ENCODE data around the gene MAML2.

MAML2 gene

GRCh38 chr11:96227244-96227643 is 115.8 kb downstream of the MAML2 start:
- Histone ChIP-seq H3K9me3 (ENCODE audit: control insufficient read depth, low read length) (no peaks in the 10 kb centered on the region), H2AFZ (ENCODE audit: low read depth, low read length) (no peak overlapping the region)
- WGBS = no CpG with 5 or more reads among the region's 1 CpG

GRCh38 chr11:96223083-96223482 is 119.9 kb downstream of the MAML2 start:
- Histone ChIP-seq H3K4me2 (ENCODE audit: low read length, poor library complexity, severe bottlenecking) (no peak overlapping the region), H2BK5ac (ENCODE audit: low read depth, low read length, poor library complexity, severe bottlenecking) (no peak overlapping the region), H3K4me3 (ENCODE audit: insufficient read depth in 1 of 2, low read depth in 1 of 2, low read length in 2 of 2) (no peak overlapping the region), H3K79me1 (replicated peaks; ENCODE audit: low read length, poor library complexity, severe bottlenecking) (peaks cover 25% of the 10 kb centered on the region), H3K9me3 (ENCODE audit: control insufficient read depth, low read length) (no peaks in the 10 kb centered on the region), H4K91ac (ENCODE audit: low read length) (no peak overlapping the region), H2AFZ (ENCODE audit: low read depth, low read length) (no peak overlapping the region), H3K14ac (ENCODE audit: low read length in 2 of 2) (no peak overlapping the region), H4K8ac (ENCODE audit: low read length) (no peak overlapping the region), H3K4ac (ENCODE audit: low read depth in 1 of 2, low read length in 2 of 2) (no peak overlapping the region), H2BK15ac (ENCODE audit: low read depth, poor library complexity, severe bottlenecking) (no peak overlapping the region), H3K27me3 (ENCODE audit: control insufficient read depth in 1 of 2, insufficient read depth in 1 of 2, low read length in 2 of 2) (no peaks in the 10 kb centered on the region), H3K9ac (ENCODE audit: low read length) (no peak overlapping the region), H3K23ac (ENCODE audit: low read length in 2 of 2) (no peak overlapping the region), H2BK12ac (ENCODE audit: low read length in 2 of 2) (no peak overlapping the region), H3K4me1 (ENCODE audit: control insufficient read depth, insufficient read depth, low read depth, low read length) (peaks cover 8% of the 10 kb centered on the region), H3K18ac (ENCODE audit: low read depth in 1 of 2, low read length in 2 of 2) (no peak overlapping the region), H2AK5ac (ENCODE audit: low read length, severe bottlenecking) (no peak overlapping the region), H3K27ac (ENCODE audit: low read length, poor library complexity, severe bottlenecking) (no peak overlapping the region), H2BK120ac (ENCODE audit: low read depth, low read length) (no peak overlapping the region), H3K36me3 (ENCODE audit: control insufficient read depth in 1 of 2, insufficient read depth in 2 of 2, low read depth in 1 of 2, low read length in 2 of 2) (peaks cover 0 to 7% of the 10 kb centered on the region in 2 experiments)
- DNase-seq = no peak
- no CpG with 5 or more reads among the region's 1 CpG for WGBS

More at GRCh38 chr11:96227244-96227643, 115.8 kb downstream of the MAML2 start:
- H3K27ac ChIP-seq (ENCODE audit: low read length, poor library complexity, severe bottlenecking) = peak overlapping the region; percentile 44
- H3K79me1 ChIP-seq (replicated peaks; ENCODE audit: low read length, poor library complexity, severe bottlenecking) = peaks cover 19% of the 10 kb centered on the region
- no peak overlapping the region for H2AK5ac ChIP-seq (ENCODE audit: low read length, severe bottlenecking)
- H4K91ac ChIP-seq (ENCODE audit: low read length) = no peak overlapping the region
- no peak overlapping the region for H3K18ac ChIP-seq (ENCODE audit: low read depth in 1 of 2, low read length in 2 of 2)
- no peak overlapping the region for H2BK15ac ChIP-seq (ENCODE audit: low read depth, poor library complexity, severe bottlenecking)
- DNase-seq = no peak
- H3K4me3 ChIP-seq (ENCODE audit: insufficient read depth in 1 of 2, low read depth in 1 of 2, low read length in 2 of 2) = no peak overlapping the region
- no peak overlapping the region for H2BK120ac ChIP-seq (ENCODE audit: low read depth, low read length)
- H3K4me1 ChIP-seq (ENCODE audit: control insufficient read depth, insufficient read depth, low read depth, low read length) = peaks cover 6% of the 10 kb centered on the region
- no peak overlapping the region for H2BK5ac ChIP-seq (ENCODE audit: low read depth, low read length, poor library complexity, severe bottlenecking)
- no peak overlapping the region for H3K9ac ChIP-seq (ENCODE audit: low read length)
- H3K27me3 ChIP-seq (ENCODE audit: control insufficient read depth in 1 of 2, insufficient read depth in 1 of 2, low read length in 2 of 2) = no peaks in the 10 kb centered on the region
- no peak overlapping the region for H3K4ac ChIP-seq (ENCODE audit: low read depth in 1 of 2, low read length in 2 of 2)
- peaks cover 0 to under 1% of the 10 kb centered on the region in 2 experiments for H3K36me3 ChIP-seq (ENCODE audit: control insufficient read depth in 1 of 2, insufficient read depth in 2 of 2, low read depth in 1 of 2, low read length in 2 of 2)
- H2BK12ac ChIP-seq (ENCODE audit: low read length in 2 of 2) = no peak overlapping the region
- no peak overlapping the region for H3K14ac ChIP-seq (ENCODE audit: low read length in 2 of 2)
- H4K8ac ChIP-seq (ENCODE audit: low read length) = no peak overlapping the region
- H3K4me2 ChIP-seq (ENCODE audit: low read length, poor library complexity, severe bottlenecking) = no peak overlapping the region
- H3K23ac ChIP-seq (ENCODE audit: low read length in 2 of 2) = no peak overlapping the region

DNA sequence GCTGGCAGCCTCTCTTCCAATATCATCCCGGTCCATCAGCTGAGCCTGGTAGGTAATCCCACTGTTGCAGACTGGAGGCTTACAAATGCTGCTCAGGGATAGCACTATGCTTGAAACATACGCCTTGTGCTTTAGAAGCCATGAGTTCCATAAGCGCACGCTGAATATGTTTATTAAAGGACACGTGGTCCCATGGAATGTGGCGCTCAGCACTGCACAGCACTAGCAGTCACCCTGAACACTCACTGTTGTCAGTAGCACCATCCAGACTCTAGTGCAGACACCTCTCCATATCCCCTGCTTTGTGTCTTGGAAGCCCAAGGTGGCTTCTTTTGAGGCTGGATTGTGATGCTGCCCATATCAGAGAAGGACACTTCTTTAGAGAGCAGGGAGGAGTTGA is 120.9 kb downstream of the MAML2 start:
- Histone ChIP-seq H3K79me1 (replicated peaks; ENCODE audit: low read length, poor library complexity, severe bottlenecking) (peaks cover 27% of the 10 kb centered on the region), H3K9me3 (ENCODE audit: control insufficient read depth, low read length) (no peaks in the 10 kb centered on the region), H2BK15ac (ENCODE audit: low read depth, poor library complexity, severe bottlenecking) (no peak overlapping the region), H2BK5ac (ENCODE audit: low read depth, low read length, poor library complexity, severe bottlenecking) (no peak overlapping the region), H3K18ac (ENCODE audit: low read depth in 1 of 2, low read length in 2 of 2) (peak overlapping the region; percentile 10 to 75), H2AK5ac (ENCODE audit: low read length, severe bottlenecking) (no peak overlapping the region), H3K4ac (ENCODE audit: low read depth in 1 of 2, low read length in 2 of 2) (peak overlapping the region; percentile 36 to 47), H2BK120ac (ENCODE audit: low read depth, low read length) (peak overlapping the region; percentile 75), H4K8ac (ENCODE audit: low read length) (peak overlapping the region; percentile 89), H3K27ac (ENCODE audit: low read length, poor library complexity, severe bottlenecking) (no peak overlapping the region), H3K36me3 (ENCODE audit: control insufficient read depth in 1 of 2, insufficient read depth in 2 of 2, low read depth in 1 of 2, low read length in 2 of 2) (peaks cover 0 to 7% of the 10 kb centered on the region in 2 experiments), H2BK12ac (ENCODE audit: low read length in 2 of 2) (peak overlapping the region; percentile 12 to 51), H3K23ac (ENCODE audit: low read length in 2 of 2) (no peak overlapping the region), H3K4me1 (ENCODE audit: control insufficient read depth, insufficient read depth, low read depth, low read length) (peaks cover 3% of the 10 kb centered on the region), H4K91ac (ENCODE audit: low read length) (peak overlapping the region; percentile 65), H3K9ac (ENCODE audit: low read length) (no peak overlapping the region), H3K4me3 (ENCODE audit: insufficient read depth in 1 of 2, low read depth in 1 of 2, low read length in 2 of 2) (no peak overlapping the region), H3K14ac (ENCODE audit: low read length in 2 of 2) (peak overlapping the region in 1 of 2 experiments; percentile 53), H3K27me3 (ENCODE audit: control insufficient read depth in 1 of 2, insufficient read depth in 1 of 2, low read length in 2 of 2) (no peaks in the 10 kb centered on the region), H2AFZ (ENCODE audit: low read depth, low read length) (no peak overlapping the region), H3K4me2 (ENCODE audit: low read length, poor library complexity, severe bottlenecking) (no peak overlapping the region)
- peak; percentile 64 for DNase-seq
- WGBS = 47% methylated on average over 6 of the region's 6 CpGs

DNA sequence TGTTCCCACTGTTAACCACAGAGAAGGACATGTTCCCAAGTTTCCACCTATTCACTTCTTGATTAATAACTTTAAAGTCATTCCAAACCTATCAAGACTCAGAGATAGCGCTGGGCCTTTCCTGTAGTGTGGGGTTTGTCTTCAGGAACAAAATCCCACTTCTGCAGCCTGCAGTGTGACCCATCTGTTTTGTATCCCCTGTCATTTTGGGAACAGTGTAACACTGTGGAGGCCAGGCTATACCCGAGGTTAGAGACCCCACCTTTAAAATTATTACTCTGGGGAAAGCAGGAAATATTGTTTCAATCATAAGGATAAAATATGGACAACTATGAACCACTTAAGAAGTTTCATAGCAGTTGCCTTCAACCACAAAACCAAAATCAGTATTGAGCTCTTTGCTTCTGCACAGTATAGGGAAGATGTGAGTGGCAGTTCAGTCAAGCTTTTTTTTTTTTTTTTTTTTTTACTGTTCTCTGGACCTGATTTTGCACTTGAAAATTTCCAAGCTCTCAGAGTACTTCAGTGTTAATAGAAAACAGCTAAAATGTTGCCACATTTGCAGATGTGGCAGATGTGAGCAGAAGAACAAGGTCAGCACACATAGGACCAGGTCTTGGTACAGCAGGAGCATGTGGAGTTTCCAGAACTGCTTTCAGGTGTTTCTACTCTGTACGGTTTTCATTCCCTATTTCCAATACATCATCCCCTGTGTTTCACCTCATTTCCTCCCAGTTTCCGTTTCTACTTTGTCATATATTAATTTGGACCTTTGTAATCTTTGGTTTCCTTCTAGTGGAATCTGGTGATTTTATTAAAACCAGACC is 121.5 kb downstream of the MAML2 start:
- peak overlapping the region; percentile 23 to 75 for H3K18ac ChIP-seq (ENCODE audit: low read depth in 1 of 2, low read length in 2 of 2)
- DNase-seq = peak; percentile 46
- no peak overlapping the region for H2AFZ ChIP-seq (ENCODE audit: low read depth, low read length)
- H3K27ac ChIP-seq (ENCODE audit: low read length, poor library complexity, severe bottlenecking) = no peak overlapping the region
- H3K4me1 ChIP-seq (ENCODE audit: control insufficient read depth, insufficient read depth, low read depth, low read length) = peaks cover 7% of the 10 kb centered on the region
- H3K9me3 ChIP-seq (ENCODE audit: control insufficient read depth, low read length) = no peaks in the 10 kb centered on the region
- H3K79me1 ChIP-seq (replicated peaks; ENCODE audit: low read length, poor library complexity, severe bottlenecking) = peaks cover 31% of the 10 kb centered on the region
- no peak overlapping the region for H3K4me3 ChIP-seq (ENCODE audit: insufficient read depth in 1 of 2, low read depth in 1 of 2, low read length in 2 of 2)
- no peak overlapping the region for H2BK15ac ChIP-seq (ENCODE audit: low read depth, poor library complexity, severe bottlenecking)
- 23% methylated on average over 2 of the region's 4 CpGs for WGBS
- no peak overlapping the region for H4K91ac ChIP-seq (ENCODE audit: low read length)
- no peak overlapping the region for H3K4me2 ChIP-seq (ENCODE audit: low read length, poor library complexity, severe bottlenecking)
- peak overlapping the region; percentile 66 for H4K8ac ChIP-seq (ENCODE audit: low read length)
- H2BK5ac ChIP-seq (ENCODE audit: low read depth, low read length, poor library complexity, severe bottlenecking) = no peak overlapping the region
- no peaks in the 10 kb centered on the region for H3K27me3 ChIP-seq (ENCODE audit: control insufficient read depth in 1 of 2, insufficient read depth in 1 of 2, low read length in 2 of 2)
- no peak overlapping the region for H3K14ac ChIP-seq (ENCODE audit: low read length in 2 of 2)
- peak overlapping the region; percentile 36 to 65 for H3K4ac ChIP-seq (ENCODE audit: low read depth in 1 of 2, low read length in 2 of 2)
- H3K23ac ChIP-seq (ENCODE audit: low read length in 2 of 2) = no peak overlapping the region
- no peak overlapping the region for H2AK5ac ChIP-seq (ENCODE audit: low read length, severe bottlenecking)
- H3K36me3 ChIP-seq (ENCODE audit: control insufficient read depth in 1 of 2, insufficient read depth in 2 of 2, low read depth in 1 of 2, low read length in 2 of 2) = peaks cover 0 to 7% of the 10 kb centered on the region in 2 experiments
- H3K9ac ChIP-seq (ENCODE audit: low read length) = no peak overlapping the region
- H2BK12ac ChIP-seq (ENCODE audit: low read length in 2 of 2) = peak overlapping the region in 1 of 2 experiments; percentile 77
- peak overlapping the region; percentile 54 for H2BK120ac ChIP-seq (ENCODE audit: low read depth, low read length)

All from mesenchymal stem cell (in vitro differentiated cells and primary cell).